SK-N-SH (cell line): ENCODE results near the gene SRSF3. TPM values are rescaled to one million over a fixed set of nuclear protein-coding genes. Genes with fewer than 3 reads are reported as not detected.

Experiments used
- CTCF ChIA-PET: fragments of 300-600, 350-600 bp; formaldehyde crosslinking; extraction: SDS; loops from one replicate; lab custom pipeline; 2021; lab: Yijun Ruan, JAX
- POLR2A ChIA-PET: fragments of 350-600 bp; sonication (Branson Sonifier 250); formaldehyde crosslinking; extraction: SDS; loops from one replicate; lab custom pipeline; 2020; ENCODE audit warnings: antibody characterized with exemption, inconsistent platforms; lab: Yijun Ruan, JAX
- DNase-seq: peaks from one replicate; pipeline ENCODE4 v3.0.0; 2012
- H2AFZ ChIP-seq: fragments of 200-600 bp; sonication (generic); 2 replicates; pipeline ENCODE4 v1.8.1; 2016; ENCODE audit warnings: antibody characterized with exemption, mild to moderate bottlenecking, low read depth
- H3F3A ChIP-seq: fragments of 200-600 bp; sonication (generic); replicated peaks from 2 replicates; pipeline ENCODE3; 2016; ENCODE audit warnings: antibody characterized with exemption, mild to moderate bottlenecking; ENCODE audit not compliant: insufficient read depth
- H3K27ac ChIP-seq, 2 experiments: fragments of 200-500 bp in 1 of 2; fragments of 200-600 bp in 1 of 2; sonication (Bioruptor generic) in 1 of 2; sonication (generic), shearing (Covaris generic) in 1 of 2; 2 replicates each; pipeline versions ENCODE4 v1.5.1 to v1.6.1; 2014 to 2016; ENCODE audit warnings: low read depth in 2 of 2, inconsistent platforms in 1 of 2, low read length in 1 of 2, mild to moderate bottlenecking in 1 of 2, mixed read lengths in 1 of 2
- H3K27me3 ChIP-seq: fragments of 200-600 bp; sonication (generic), shearing (Covaris generic); 2 replicates; pipeline ENCODE4 v1.6.1; 2016; ENCODE audit warnings: mixed run types; ENCODE audit not compliant: insufficient read depth
- H3K36me3 ChIP-seq, 2 experiments: fragments of 200-500 bp in 1 of 2; fragments of 200-600 bp in 1 of 2; sonication (Bioruptor generic) in 1 of 2; sonication (generic) in 1 of 2; replicated peaks in 1 of 2; 2 replicates each; pipeline versions ENCODE3 to v1.5.1; 2014 to 2016; ENCODE audit warnings: low read length in 1 of 2, mild to moderate bottlenecking in 1 of 2; ENCODE audit not compliant: insufficient read depth in 2 of 2, control insufficient read depth in 1 of 2
- H3K4me1 ChIP-seq, 2 experiments: fragments of 200-500 bp in 1 of 2; fragments of 200-600 bp in 1 of 2; sonication (Bioruptor generic) in 1 of 2; sonication (generic), shearing (Covaris generic) in 1 of 2; 2 replicates each; pipeline versions ENCODE4 v1.5.1 to v1.6.1; 2014 to 2016; ENCODE audit warnings: low read depth in 1 of 2, low read length in 1 of 2, mixed run types in 1 of 2; ENCODE audit not compliant: insufficient read depth in 2 of 2, control insufficient read depth in 1 of 2
- H3K4me2 ChIP-seq: fragments of 200-600 bp; sonication (generic), shearing (Covaris generic); 2 replicates; pipeline ENCODE4 v1.6.1; 2017; ENCODE audit warnings: mixed run types
- H3K4me3 ChIP-seq, 2 experiments: fragments of 200-500 bp in 1 of 2; fragments of 200-600 bp in 1 of 2; sonication (Bioruptor generic) in 1 of 2; sonication (generic), shearing (Covaris generic) in 1 of 2; 2 replicates each; pipeline versions ENCODE4 v1.5.1 to v1.8.1; 2014 to 2016; ENCODE audit warnings: low read depth in 2 of 2, inconsistent platforms in 1 of 2, low read length in 1 of 2, mild to moderate bottlenecking in 1 of 2, mixed read lengths in 1 of 2, moderate library complexity in 1 of 2
- H3K79me2 ChIP-seq: fragments of 200-600 bp; sonication (generic); 2 replicates; pipeline ENCODE4 v1.8.1; 2017; ENCODE audit warnings: mild to moderate bottlenecking; ENCODE audit not compliant: insufficient read depth
- H3K9ac ChIP-seq: fragments of 200-600 bp; sonication (generic); 2 replicates; pipeline ENCODE4 v1.6.1; 2017; ENCODE audit warnings: mixed run types
- H3K9me2 ChIP-seq: fragments of 200-600 bp; sonication (generic); 2 replicates; pipeline ENCODE4 v1.6.1; 2017; ENCODE audit warnings: mixed run types
- H3K9me3 ChIP-seq: fragments of 200-600 bp; sonication (generic); 2 replicates; pipeline ENCODE4 v1.6.1; 2017; ENCODE audit warnings: mixed run types, mild to moderate bottlenecking, moderate library complexity
- H4K20me1 ChIP-seq: fragments of 200-600 bp; sonication (generic); 2 replicates; pipeline ENCODE4 v1.6.1; 2017; ENCODE audit warnings: mild to moderate bottlenecking, mixed run types; ENCODE audit not compliant: insufficient read depth
- ELF1 ChIP-seq: IDR thresholded peaks from 2 replicates; pipeline ENCODE4 v1.4.0; 2012
- EZH2phosphoT487 ChIP-seq: fragments of 200-600 bp; sonication (generic); IDR thresholded peaks from 2 replicates; pipeline ENCODE4 v1.6.1; 2017; ENCODE audit warnings: low read depth, mixed run types, mild to moderate bottlenecking, antibody characterized with exemption, moderate library complexity, borderline replicate concordance
- FOSL2 ChIP-seq: IDR thresholded peaks from 2 replicates; pipeline ENCODE4 v1.4.0; 2012; ENCODE audit warnings: low read depth, mild to moderate bottlenecking, moderate library complexity, borderline replicate concordance
- FOXJ3 ChIP-seq: sonication (generic); formaldehyde crosslinking; IDR thresholded peaks from 2 replicates; pipeline ENCODE4 v1.5.1; 2020; ENCODE audit warnings: mild to moderate bottlenecking, missing genetic modification reagents
- FOXM1 ChIP-seq: IDR thresholded peaks from 2 replicates; pipeline ENCODE4 v1.4.0; 2012; ENCODE audit warnings: low read depth, mild to moderate bottlenecking
- JUND ChIP-seq: IDR thresholded peaks from 2 replicates; pipeline ENCODE4 v1.4.0; 2012
- MEF2A ChIP-seq: IDR thresholded peaks from 2 replicates; pipeline ENCODE4 v1.4.0; 2012; ENCODE audit warnings: low read depth, borderline replicate concordance
- NFIC ChIP-seq: IDR thresholded peaks from 2 replicates; pipeline ENCODE4 v1.4.0; 2012; ENCODE audit warnings: borderline replicate concordance
- NRF1 ChIP-seq: IDR thresholded peaks from 2 replicates; pipeline ENCODE4 v1.6.1; 2012; ENCODE audit warnings: low read depth, mild to moderate bottlenecking, low read length
- POLR2AphosphoS5 ChIP-seq: IDR thresholded peaks from 2 replicates; pipeline ENCODE4 v1.6.1; 2012; ENCODE audit warnings: low read depth, low read length
- RCOR1 ChIP-seq: fragments of 150-350 bp; IDR thresholded peaks from 2 replicates; pipeline ENCODE4 v1.6.1; 2017; ENCODE audit warnings: antibody characterized with exemption, low read length
- TAF1 ChIP-seq: IDR thresholded peaks from 2 replicates; pipeline ENCODE4 v1.6.1; 2012; ENCODE audit warnings: low read depth, mild to moderate bottlenecking, low read length, moderate library complexity, borderline replicate concordance
- TCF12 ChIP-seq: IDR thresholded peaks from 2 replicates; pipeline ENCODE4 v1.4.0; 2012
- TEAD4 ChIP-seq: IDR thresholded peaks from 2 replicates; pipeline ENCODE4 v1.4.0; 2012; ENCODE audit warnings: mild to moderate bottlenecking, borderline replicate concordance; ENCODE audit not compliant: insufficient read depth
- YY1 ChIP-seq: IDR thresholded peaks from 2 replicates; pipeline ENCODE4 v1.4.0; 2012; ENCODE audit warnings: low read depth, mild to moderate bottlenecking
- WGBS: methylation state at CpG from one replicate; pipeline ENCODE4 v1.1.6; 2017; ENCODE audit warnings: low lambda C conversion rate; 5-methylcytosine and 5-hydroxymethylcytosine counted together
- polyA plus RNA-seq, 3 experiments: library from polyadenylated mRNA; depleted of rRNA; stranded (reverse); fragments of >200 nt; gene quantifications; 2 replicates each; pipeline ENCODE4 v1.2.3, GENCODE V29; 2012
- TF ChIP-seq, protein P1 (sequence below): IDR thresholded peaks from 2 replicates; pipeline ENCODE4 v1.4.0; 2012; ENCODE audit warnings: low read depth
- TF ChIP-seq, protein P2 (sequence below): IDR thresholded peaks from 2 replicates; pipeline ENCODE4 v1.4.0; 2012; ENCODE audit warnings: low read depth, borderline replicate concordance
- TF ChIP-seq, protein P3 (sequence below): fragments of 150-350 bp; IDR thresholded peaks from 2 replicates; pipeline ENCODE4 v1.6.1; 2017; ENCODE audit warnings: antibody characterized with exemption, low read length, low read depth, borderline replicate concordance
- TF ChIP-seq, protein P4 (sequence below): IDR thresholded peaks from 2 replicates; pipeline ENCODE4 v1.6.1; 2012; ENCODE audit warnings: mild to moderate bottlenecking, low read depth, low read length, moderate library complexity
- TF ChIP-seq, protein P5 (sequence below): IDR thresholded peaks from 2 replicates; pipeline ENCODE4 v1.4.0; 2012; ENCODE audit warnings: low read depth, borderline replicate concordance

SRSF3 gene
- polyA plus RNA-seq, 1 of the 3 experiments (the other 2 are of a cell fraction), result 351 TPM

DNA sequence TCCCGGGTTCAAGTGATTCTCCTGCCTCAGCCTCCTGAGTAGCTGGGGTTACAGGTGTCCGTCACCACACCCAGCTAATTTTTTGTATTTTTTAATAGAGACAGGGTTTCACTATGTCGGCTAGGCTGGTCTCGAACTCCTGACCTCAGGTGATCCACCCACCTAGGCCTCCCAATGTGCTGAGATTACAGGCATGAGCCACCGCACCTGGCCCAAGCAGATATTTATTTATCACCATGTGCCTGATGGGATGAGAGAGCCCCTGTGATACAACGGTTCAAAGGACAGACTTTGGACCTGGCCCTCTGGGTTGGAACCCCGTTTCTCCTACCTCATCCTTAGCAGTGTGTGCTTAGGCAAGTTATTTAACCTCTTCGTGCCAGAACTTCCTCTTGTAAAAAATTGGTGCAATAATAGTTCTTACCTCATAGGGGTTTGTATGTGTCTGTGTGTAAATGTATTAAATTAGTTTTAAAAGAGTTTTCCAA lies 27.7 kb upstream of the SRSF3 start:
- Histone ChIP-seq H4K20me1 (no peaks in the 10 kb centered on the region), H2AFZ (no peak overlapping the region), H3K4me3 (no peak overlapping the region), H3K27me3 (no peaks in the 10 kb centered on the region)
- POLR2A ChIA-PET, result no interaction called here
- no peak for TF ChIP-seq FOXJ3
- TF ChIP-seq, protein P1, sequence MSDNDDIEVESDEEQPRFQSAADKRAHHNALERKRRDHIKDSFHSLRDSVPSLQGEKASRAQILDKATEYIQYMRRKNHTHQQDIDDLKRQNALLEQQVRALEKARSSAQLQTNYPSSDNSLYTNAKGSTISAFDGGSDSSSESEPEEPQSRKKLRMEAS, result no peak
- no peak for TF ChIP-seq NFIC
- TF ChIP-seq, all 33 proteins: peak for 0
- Histone ChIP-seq H3K9me3 (no peaks in the 10 kb centered on the region), H3K9me2 (no peaks in the 10 kb centered on the region), H3K4me2 (no peak overlapping the region), H3K79me2 (no peaks in the 10 kb centered on the region), H3K36me3 (no peaks in the 10 kb centered on the region), H3K9ac (no peak overlapping the region), H3F3A (no peaks in the 10 kb centered on the region), H3K27ac (no peak overlapping the region), H3K4me1 (no peaks in the 10 kb centered on the region)
- DNase-seq, result no peak
- WGBS, result 90% methylated on average over 8 of the region's 8 CpGs
- CTCF ChIA-PET, result interaction anchor here (1.7 kb wide), 1 partner anchor 13 kb away, joined by 5 read pairs; no protein-coding TSS in a partner anchor

DNA sequence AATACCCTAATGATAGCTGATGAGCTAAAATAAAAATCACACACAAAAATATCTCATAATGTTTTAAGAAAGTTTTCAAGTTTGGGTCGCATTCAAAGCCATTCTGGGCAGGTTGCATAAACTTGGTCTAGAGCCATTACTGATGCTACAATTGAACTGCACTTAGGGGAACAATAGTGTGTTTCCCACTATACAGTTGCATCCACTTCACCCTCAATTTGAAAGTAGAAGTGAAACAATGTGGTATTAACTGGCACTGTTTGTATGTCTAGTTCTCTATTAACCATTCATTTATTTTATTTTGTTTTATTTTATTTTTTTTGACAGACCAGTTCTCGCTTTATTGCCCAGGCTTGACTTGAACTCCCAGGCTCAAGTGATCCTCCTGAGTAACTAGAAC lies 23.9 kb upstream of the SRSF3 start:
- no peaks in the 10 kb centered on the region for H3K27me3 ChIP-seq
- CTCF ChIA-PET, result no interaction called here
- H3K79me2 ChIP-seq, result no peaks in the 10 kb centered on the region
- WGBS, result 95% methylated on average over 2 of the region's 2 CpGs
- no peaks in the 10 kb centered on the region for H4K20me1 ChIP-seq
- no peak for DNase-seq
- TF ChIP-seq, protein P2, sequence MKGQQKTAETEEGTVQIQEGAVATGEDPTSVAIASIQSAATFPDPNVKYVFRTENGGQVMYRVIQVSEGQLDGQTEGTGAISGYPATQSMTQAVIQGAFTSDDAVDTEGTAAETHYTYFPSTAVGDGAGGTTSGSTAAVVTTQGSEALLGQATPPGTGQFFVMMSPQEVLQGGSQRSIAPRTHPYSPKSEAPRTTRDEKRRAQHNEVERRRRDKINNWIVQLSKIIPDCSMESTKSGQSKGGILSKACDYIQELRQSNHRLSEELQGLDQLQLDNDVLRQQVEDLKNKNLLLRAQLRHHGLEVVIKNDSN, result no peak
- no peak for TF ChIP-seq TAF1
- TF ChIP-seq FOSL2, result no peak
- no peak for TF ChIP-seq RCOR1
- TF ChIP-seq JUND, result no peak
- TF ChIP-seq, protein P3, sequence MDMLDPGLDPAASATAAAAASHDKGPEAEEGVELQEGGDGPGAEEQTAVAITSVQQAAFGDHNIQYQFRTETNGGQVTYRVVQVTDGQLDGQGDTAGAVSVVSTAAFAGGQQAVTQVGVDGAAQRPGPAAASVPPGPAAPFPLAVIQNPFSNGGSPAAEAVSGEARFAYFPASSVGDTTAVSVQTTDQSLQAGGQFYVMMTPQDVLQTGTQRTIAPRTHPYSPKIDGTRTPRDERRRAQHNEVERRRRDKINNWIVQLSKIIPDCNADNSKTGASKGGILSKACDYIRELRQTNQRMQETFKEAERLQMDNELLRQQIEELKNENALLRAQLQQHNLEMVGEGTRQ, result no peak
- TF ChIP-seq, protein P4, sequence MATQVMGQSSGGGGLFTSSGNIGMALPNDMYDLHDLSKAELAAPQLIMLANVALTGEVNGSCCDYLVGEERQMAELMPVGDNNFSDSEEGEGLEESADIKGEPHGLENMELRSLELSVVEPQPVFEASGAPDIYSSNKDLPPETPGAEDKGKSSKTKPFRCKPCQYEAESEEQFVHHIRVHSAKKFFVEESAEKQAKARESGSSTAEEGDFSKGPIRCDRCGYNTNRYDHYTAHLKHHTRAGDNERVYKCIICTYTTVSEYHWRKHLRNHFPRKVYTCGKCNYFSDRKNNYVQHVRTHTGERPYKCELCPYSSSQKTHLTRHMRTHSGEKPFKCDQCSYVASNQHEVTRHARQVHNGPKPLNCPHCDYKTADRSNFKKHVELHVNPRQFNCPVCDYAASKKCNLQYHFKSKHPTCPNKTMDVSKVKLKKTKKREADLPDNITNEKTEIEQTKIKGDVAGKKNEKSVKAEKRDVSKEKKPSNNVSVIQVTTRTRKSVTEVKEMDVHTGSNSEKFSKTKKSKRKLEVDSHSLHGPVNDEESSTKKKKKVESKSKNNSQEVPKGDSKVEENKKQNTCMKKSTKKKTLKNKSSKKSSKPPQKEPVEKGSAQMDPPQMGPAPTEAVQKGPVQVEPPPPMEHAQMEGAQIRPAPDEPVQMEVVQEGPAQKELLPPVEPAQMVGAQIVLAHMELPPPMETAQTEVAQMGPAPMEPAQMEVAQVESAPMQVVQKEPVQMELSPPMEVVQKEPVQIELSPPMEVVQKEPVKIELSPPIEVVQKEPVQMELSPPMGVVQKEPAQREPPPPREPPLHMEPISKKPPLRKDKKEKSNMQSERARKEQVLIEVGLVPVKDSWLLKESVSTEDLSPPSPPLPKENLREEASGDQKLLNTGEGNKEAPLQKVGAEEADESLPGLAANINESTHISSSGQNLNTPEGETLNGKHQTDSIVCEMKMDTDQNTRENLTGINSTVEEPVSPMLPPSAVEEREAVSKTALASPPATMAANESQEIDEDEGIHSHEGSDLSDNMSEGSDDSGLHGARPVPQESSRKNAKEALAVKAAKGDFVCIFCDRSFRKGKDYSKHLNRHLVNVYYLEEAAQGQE, result no peak
- no peak for TF ChIP-seq FOXM1
- TF ChIP-seq MEF2A, result no peak
- no peak for TF ChIP-seq TEAD4
- no peak for TF ChIP-seq NRF1
- TF ChIP-seq YY1, result no peak
- no peak for TF ChIP-seq POLR2AphosphoS5
- TF ChIP-seq, protein P5, sequence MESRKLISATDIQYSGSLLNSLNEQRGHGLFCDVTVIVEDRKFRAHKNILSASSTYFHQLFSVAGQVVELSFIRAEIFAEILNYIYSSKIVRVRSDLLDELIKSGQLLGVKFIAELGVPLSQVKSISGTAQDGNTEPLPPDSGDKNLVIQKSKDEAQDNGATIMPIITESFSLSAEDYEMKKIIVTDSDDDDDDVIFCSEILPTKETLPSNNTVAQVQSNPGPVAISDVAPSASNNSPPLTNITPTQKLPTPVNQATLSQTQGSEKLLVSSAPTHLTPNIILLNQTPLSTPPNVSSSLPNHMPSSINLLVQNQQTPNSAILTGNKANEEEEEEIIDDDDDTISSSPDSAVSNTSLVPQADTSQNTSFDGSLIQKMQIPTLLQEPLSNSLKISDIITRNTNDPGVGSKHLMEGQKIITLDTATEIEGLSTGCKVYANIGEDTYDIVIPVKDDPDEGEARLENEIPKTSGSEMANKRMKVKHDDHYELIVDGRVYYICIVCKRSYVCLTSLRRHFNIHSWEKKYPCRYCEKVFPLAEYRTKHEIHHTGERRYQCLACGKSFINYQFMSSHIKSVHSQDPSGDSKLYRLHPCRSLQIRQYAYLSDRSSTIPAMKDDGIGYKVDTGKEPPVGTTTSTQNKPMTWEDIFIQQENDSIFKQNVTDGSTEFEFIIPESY, result no peak
- TF ChIP-seq EZH2phosphoT487, result no peak
- no peak for TF ChIP-seq ELF1
- no peak for TF ChIP-seq NFIC
- TF ChIP-seq, protein P1, result no peak
- no peak for TF ChIP-seq TCF12
- no peaks in the 10 kb centered on the region for H3K36me3 ChIP-seq
- H3K4me2 ChIP-seq, result no peak overlapping the region
- no peaks in the 10 kb centered on the region for H3K9me2 ChIP-seq
- no peaks in the 10 kb centered on the region for H3K4me1 ChIP-seq
- no peaks in the 10 kb centered on the region for H3F3A ChIP-seq
- H3K4me3 ChIP-seq, result no peak overlapping the region
- no peaks in the 10 kb centered on the region for H3K9me3 ChIP-seq
- H3K27ac ChIP-seq, result no peak overlapping the region
- no peak overlapping the region for H2AFZ ChIP-seq
- POLR2A ChIA-PET, result no interaction called here
- H3K9ac ChIP-seq, result no peak overlapping the region
